GM19397 (cell line): Measurements from ENCODE around the gene RNLS.
"Not testable (repeated sequence)": the region's sequence is repeated elsewhere in the genome, so short reads cannot be mapped to it uniquely, and the experiment has no call there.

ENCODE experiments used
- ATAC-seq: cut with Tn5 transposase; IDR thresholded peaks from one replicate; pipeline ENCODE4 v1.9.1; 2021; ENCODE audit warnings: mild to moderate bottlenecking, moderate library complexity; ENCODE audit not compliant: unreplicated experiment

RNLS gene

GRCh38 chr10:88525371-88526069 lies 57.6 kb downstream of the RNLS start:
- ATAC-seq = no peak

GRCh38 chr10:88523739-88524400 lies 59.2 kb downstream of the RNLS start:
- ATAC-seq = no peak

- ATAC-seq = no peak
Measured at GRCh38 chr10:88522715-88523114, 60.4 kb downstream of the RNLS start.

GRCh38 chr10:88521791-88522190 lies 61.3 kb downstream of the RNLS start:
- no peak for ATAC-seq

DNA sequence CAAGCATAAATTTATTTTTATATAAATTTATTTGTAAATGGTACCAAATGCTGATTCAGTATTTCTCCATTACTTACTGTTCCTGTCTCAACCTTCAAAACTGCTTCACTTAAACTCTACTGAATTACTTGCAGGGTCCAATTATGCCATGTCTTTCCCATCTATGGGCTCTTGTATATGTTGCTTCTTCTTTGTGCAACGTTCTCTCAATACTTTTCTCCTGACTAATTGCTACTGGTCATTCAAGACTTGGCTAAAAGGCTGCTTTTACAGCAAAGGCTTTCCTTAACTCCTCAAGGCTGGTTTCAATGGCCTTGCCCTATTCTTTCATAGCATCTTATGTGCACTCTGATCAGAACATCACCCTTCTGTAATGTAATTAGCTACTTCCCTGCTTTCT lies 67.9 kb downstream of the RNLS start:
- no peak for ATAC-seq

DNA sequence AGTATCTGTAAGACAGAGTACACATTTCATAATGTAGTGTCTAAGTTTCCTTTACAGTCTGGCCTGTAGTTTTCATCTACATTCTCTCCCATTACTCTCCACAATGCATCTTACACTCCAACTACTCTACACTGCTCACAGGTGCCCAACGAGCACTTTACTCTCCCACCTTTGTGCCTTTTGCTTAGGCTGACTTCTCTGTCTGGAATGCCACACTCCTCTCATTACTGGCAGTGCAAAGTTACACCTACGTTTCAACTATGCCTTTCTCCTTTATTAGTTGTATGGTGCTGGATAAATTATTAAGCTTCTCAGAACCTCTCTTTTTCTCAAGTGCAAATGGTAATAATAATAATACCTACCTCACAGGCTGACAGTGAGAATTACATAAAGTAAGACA lies 70.5 kb downstream of the RNLS start:
- ATAC-seq = no peak

DNA sequence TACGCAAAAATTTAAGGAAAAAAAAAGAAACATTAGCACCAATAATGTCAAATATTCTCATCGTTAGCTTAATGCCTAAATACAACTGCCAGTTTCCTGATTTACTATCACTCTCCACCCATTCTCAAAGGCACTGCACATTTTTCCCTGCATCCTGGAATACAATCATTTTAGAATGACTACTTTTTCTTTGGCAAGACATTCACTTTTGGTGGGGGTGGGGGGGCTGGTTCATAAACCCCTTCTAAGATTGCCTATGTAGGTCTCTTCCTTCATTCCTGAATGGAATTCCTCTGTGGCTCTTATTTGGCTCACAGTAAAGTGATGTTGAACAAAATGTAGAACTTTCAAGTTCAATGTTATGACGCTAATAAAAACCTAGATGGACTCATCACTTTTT lies 74.3 kb downstream of the RNLS start:
- ATAC-seq = no peak

- no peak for ATAC-seq
Measured at GRCh38 chr10:88507826-88508453, 75.2 kb downstream of the RNLS start.

DNA sequence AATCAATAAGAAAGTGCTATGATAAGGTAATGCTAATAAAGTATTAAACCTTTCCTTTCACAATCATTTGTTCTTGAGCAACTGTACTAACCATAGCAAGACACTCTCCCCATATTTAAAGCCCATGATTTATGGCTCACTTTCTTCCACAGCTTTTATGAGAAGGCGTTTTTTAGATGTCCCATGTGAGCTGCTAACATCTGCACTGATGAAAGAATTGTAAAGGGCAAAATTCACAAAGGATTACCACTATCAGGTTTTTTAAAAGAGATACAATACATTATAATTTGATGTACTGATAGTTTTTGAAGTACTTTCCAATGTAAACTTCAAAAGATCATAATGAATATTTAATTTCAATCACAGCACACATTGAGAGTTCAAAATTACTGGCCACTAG lies 75.7 kb downstream of the RNLS start:
- no peak for ATAC-seq

DNA sequence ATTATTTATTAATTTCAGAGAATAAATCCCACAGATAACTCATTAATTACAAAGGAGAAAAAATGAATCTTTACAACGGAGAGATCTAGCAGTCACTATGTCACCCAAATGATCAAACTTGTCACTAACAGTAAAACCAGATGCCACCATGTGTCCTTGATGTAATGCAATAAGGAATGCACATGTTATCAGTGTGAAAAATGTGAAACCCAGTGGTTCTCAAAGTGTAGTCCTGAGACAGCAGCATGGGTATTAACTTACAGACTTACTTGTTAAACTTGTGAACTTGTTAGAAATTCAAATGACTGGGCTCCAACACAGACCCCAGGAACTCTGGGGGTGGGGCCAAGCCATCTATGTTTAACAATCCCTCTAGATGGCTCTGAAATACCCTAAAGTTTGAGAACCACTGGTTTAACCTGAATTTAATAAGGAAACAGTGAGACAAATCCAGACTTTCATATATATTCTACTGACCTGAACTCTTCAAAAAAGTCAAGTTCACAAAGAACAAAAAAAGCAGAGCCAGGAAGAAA lies 77.4 kb downstream of the RNLS start:
- no peak for ATAC-seq

- ATAC-seq = no peak
Measured at GRCh38 chr10:88505265-88505664, 77.9 kb downstream of the RNLS start.

DNA sequence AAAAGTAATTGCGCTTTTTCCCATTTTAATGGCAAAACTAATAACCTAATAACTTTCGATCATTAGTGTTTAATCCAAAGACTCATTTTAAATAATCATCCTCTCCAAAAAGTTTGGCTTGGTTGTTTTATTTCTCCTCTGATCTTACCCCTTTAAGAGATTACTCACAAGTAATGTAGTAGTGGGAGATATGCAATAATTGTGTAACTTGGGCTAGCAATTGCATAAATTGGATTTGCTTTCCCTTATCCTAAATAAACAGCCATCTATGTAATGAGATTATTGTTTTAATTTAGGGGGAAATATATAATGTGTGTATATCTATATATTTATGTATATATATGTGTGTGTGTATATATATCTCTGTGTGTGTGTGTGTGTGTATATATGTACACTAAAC lies 82.5 kb downstream of the RNLS start:
- ATAC-seq = no peak

DNA sequence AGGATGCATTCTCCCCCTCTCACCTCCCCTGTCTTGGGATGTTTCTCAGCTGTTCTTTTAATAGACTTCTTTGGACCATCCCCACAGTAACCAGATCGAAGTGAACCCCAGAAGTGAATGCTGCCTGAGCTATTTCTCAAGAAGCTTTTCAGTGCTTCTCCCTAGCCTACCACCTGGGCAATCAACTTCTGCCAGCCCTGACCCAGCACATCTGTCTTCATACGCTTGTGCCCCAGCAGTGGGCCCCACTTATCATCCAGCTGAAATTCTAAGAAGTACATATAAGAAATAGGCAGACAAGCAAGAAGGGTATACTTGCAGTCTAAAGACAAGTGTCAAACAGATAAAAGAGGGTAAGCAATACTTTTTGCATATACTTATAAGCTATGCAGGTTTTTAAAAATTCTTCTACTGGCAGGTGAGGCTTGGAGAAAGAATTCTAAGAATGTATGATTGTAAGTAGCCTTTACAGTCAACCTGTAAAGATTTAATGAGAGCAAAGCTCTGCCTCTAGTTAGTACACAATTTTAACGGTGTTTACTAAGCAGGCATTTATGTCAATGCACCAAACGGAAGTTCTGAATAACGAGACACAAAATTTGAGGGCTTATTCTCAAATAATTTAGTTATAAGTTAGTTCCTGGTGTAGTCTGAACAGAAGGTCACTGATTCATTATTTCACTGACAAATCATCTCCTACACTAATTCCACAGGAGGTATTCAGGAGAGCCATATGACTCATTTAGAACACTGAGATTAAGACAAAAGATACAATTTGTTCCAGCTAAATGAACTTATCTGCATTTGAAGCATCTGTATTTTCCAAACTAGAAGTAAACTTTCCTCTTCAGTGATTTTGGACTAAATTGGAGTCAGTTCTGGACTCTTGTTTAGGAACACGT lies 83.3 kb downstream of the RNLS start:
- ATAC-seq = no peak

DNA sequence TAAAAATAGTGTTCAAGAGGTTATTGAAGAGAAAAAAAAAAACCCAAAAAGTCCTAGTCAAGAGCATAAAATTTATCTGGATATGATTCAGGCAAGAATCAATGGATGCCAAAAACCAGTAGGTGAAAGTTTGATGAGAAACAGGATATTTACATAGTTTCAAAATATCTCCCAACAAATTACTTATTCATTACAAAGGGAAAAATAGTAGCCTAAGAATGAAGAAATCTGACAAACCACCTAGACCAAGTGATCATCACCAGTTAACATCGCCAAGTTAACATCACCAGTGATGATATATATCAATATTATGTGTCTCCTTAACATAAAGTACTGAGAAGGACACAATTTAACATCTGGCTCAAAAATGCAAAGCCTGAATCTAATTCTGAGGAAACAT lies 85.2 kb downstream of the RNLS start:
- ATAC-seq = no peak

- no peak for ATAC-seq
Measured at GRCh38 chr10:88494537-88494936, 88.6 kb downstream of the RNLS start.

GRCh38 chr10:88493691-88494483 lies 89.2 kb downstream of the RNLS start:
- no peak for ATAC-seq

DNA sequence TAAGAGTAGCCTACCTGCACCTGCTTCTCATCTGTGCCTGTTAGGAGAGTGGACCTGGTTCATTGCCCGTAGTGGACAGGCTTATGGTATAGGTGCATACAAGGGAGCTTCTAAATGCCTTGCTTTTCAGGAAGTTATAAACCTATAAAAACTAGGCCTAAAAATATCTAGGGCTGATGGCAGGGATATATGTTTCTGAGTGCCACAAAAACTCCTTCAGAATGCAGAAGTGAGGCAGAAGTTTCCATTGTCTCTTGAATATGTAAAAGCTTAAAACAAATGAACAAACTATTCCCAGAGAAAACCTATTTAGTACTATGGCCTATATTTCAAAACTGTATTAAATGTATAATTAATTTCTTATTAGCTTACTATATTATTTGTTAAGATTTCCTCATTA lies 91.8 kb downstream of the RNLS start:
- ATAC-seq = no peak

DNA sequence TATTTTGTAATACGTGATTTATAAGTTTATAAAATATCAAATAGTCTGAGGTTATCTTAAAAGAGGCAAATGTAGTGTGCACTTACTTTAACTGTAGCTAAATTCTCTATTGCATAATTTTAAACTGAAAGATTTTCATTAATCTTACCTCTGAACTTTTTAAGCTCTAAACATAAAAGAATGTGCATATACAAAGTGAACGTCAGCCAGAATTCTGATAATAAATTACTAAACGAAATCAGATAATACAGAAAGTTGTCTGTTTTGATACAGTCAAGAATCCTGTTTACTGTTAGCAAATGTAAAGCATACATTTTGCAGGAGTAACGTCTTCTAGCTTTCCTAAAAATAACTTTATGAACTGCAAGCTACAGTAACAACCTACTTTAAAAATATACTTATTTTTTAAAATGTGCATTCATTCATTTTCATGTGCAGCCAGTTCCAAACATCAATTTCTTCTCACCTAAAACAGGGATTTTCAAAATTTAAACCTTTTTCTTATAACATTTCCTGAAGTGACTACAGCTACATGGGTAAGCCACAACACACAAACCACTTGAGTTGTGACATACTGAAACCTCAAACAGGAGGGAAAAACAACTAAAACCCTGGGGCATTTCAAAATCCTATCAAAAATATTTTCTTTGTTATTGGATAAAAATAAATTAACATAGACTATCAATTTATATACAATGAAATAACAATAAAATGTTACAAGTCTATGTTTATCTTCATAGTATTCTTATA lies 92.7 kb downstream of the RNLS start:
- no peak for ATAC-seq

- ATAC-seq = no peak
Measured at GRCh38 chr10:88489107-88489506, 94.0 kb downstream of the RNLS start.

DNA sequence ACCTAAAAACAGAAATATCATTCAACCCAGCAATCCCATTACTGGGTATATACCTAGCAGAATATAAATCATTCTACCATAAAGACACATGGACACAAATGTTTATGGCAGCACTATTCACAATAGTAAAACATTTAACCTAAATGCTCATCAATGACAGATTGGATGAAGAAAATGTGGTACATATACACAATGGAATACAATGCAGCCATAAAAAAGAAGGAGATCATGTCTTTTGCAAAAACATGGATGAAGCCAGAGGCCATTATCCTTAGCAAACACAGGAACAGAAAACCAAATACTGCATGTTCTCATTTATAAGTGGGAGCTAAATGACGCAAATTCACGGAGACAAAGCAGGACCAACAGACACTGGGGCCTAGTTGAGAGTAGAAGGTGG lies 96.3 kb downstream of the RNLS start:
- not testable (repeated sequence) for ATAC-seq
